Neural cell (in vitro differentiated cells): ENCODE data around the gene SFN. TPM values are rescaled to one million over a fixed set of nuclear protein-coding genes. Genes with fewer than 3 reads are reported as not detected.

ENCODE experiments used
- H2AFZ ChIP-seq: fragments of 200-600, 300-800 bp; sonication (generic), shearing (Covaris generic); 2 replicates; pipeline ENCODE4 v1.6.0; 2014; ENCODE audit warnings: low read depth, mild to moderate bottlenecking, antibody characterized with exemption, low read length, moderate library complexity
- H3F3A ChIP-seq: fragments of 200-600 bp; shearing (Covaris generic); 2 replicates; pipeline ENCODE4 v1.6.1; 2016; ENCODE audit warnings: mild to moderate bottlenecking, moderate library complexity, mixed read lengths, antibody characterized with exemption, low read length; ENCODE audit not compliant: insufficient read depth, poor library complexity, severe bottlenecking
- H3K27ac ChIP-seq: fragments of 200-600, 300-800 bp; sonication (generic), shearing (Covaris generic); 2 replicates; pipeline ENCODE4 v1.5.1; 2014; ENCODE audit warnings: mild to moderate bottlenecking, low read length, moderate library complexity
- H3K27me3 ChIP-seq: fragments of 300-800, 200-600 bp; sonication (generic), shearing (Covaris generic); 2 replicates; pipeline ENCODE4 v1.6.0; 2014; ENCODE audit warnings: mild to moderate bottlenecking, low read depth, low read length, moderate library complexity; ENCODE audit not compliant: insufficient read depth
- H3K36me3 ChIP-seq: fragments of 300-800, 200-600 bp; sonication (generic), shearing (Covaris generic); 2 replicates; pipeline ENCODE4 v1.5.1; 2014; ENCODE audit warnings: mild to moderate bottlenecking, antibody characterized with exemption, low read length, moderate library complexity; ENCODE audit not compliant: insufficient read depth
- H3K4me2 ChIP-seq: fragments of 300-800, 200-600 bp; sonication (generic), shearing (Covaris generic); 2 replicates; pipeline ENCODE4 v1.6.0; 2014; ENCODE audit warnings: mild to moderate bottlenecking, low read length
- H3K4me3 ChIP-seq: fragments of 300-800, 200-600 bp; sonication (generic), shearing (Covaris generic); 2 replicates; pipeline ENCODE4 v1.5.1; 2014; ENCODE audit warnings: mild to moderate bottlenecking, low read length, moderate library complexity
- H3K79me2 ChIP-seq: fragments of 200-600 bp; shearing (Covaris generic); replicated peaks from 2 replicates; pipeline ENCODE4 v1.6.0; 2014; ENCODE audit warnings: mild to moderate bottlenecking, low read length, moderate library complexity; ENCODE audit not compliant: insufficient read depth
- H3K9ac ChIP-seq: fragments of 300-800, 200-600 bp; sonication (generic), shearing (Covaris generic); 2 replicates; pipeline ENCODE4 v1.6.1; 2016; ENCODE audit warnings: mild to moderate bottlenecking, low read length, mixed read lengths
- H3K9me2 ChIP-seq: fragments of 200-600 bp; shearing (Covaris generic); 2 replicates; pipeline ENCODE4 v1.6.1; 2016; ENCODE audit warnings: mild to moderate bottlenecking, low read length, mixed read lengths; ENCODE audit not compliant: insufficient read depth
- H3K9me3 ChIP-seq: fragments of 200-600, 300-800 bp; sonication (generic), shearing (Covaris generic); 2 replicates; pipeline ENCODE4 v1.6.1; 2016; ENCODE audit warnings: mild to moderate bottlenecking, mixed run types, low read length, moderate library complexity, mixed read lengths
- H4K20me1 ChIP-seq: fragments of 200-600 bp; shearing (Covaris generic); 2 replicates; pipeline ENCODE4 v1.6.1; 2016; ENCODE audit warnings: mild to moderate bottlenecking, mixed run types; ENCODE audit not compliant: insufficient read depth
- CTCF ChIP-seq: fragments of 450-650 bp; IDR thresholded peaks from 2 replicates; pipeline ENCODE4 v1.5.1; 2014; ENCODE audit warnings: antibody characterized with exemption, mild to moderate bottlenecking, moderate library complexity; ENCODE audit not compliant: poor library complexity, severe bottlenecking
- EP300 ChIP-seq: fragments of 450-650 bp; conservative IDR thresholded peaks from 2 replicates; pipeline ENCODE4 v1.6.1; 2014; ENCODE audit warnings: antibody characterized with exemption, mild to moderate bottlenecking, moderate library complexity; ENCODE audit not compliant: poor library complexity, severe bottlenecking
- EZH2 ChIP-seq: fragments of 200-600, 300-800 bp; shearing (Covaris generic), sonication (generic); IDR thresholded peaks from 2 replicates; pipeline ENCODE4 v1.6.1; 2014; ENCODE audit warnings: antibody characterized with exemption, low read length, borderline replicate concordance, mild to moderate bottlenecking; ENCODE audit not compliant: insufficient read depth, poor library complexity, severe bottlenecking
- MXI1 ChIP-seq: fragments of 450-650 bp; conservative IDR thresholded peaks from 2 replicates; pipeline ENCODE4 v1.6.1; 2014; ENCODE audit warnings: antibody characterized with exemption, mild to moderate bottlenecking; ENCODE audit not compliant: poor library complexity, severe bottlenecking
- POLR2AphosphoS5 ChIP-seq: IDR thresholded peaks from 2 replicates; pipeline ENCODE4 v1.6.1; 2012
- RAD21 ChIP-seq: fragments of 450-650 bp; conservative IDR thresholded peaks from 2 replicates; pipeline ENCODE4 v1.6.1; 2014; ENCODE audit warnings: antibody characterized with exemption, mild to moderate bottlenecking, moderate library complexity
- SMC3 ChIP-seq: fragments of 450-650 bp; conservative IDR thresholded peaks from 2 replicates; pipeline ENCODE4 v1.6.1; 2014; ENCODE audit warnings: antibody characterized with exemption, mild to moderate bottlenecking, moderate library complexity; ENCODE audit not compliant: poor library complexity
- TAF1 ChIP-seq: IDR thresholded peaks from 2 replicates; pipeline ENCODE4 v1.6.1; 2012; ENCODE audit warnings: low read depth
- polyA plus RNA-seq: library from polyadenylated mRNA; depleted of rRNA; stranded (reverse); fragments of >200 nt; gene quantifications from 2 replicates; pipeline ENCODE4 v1.2.3, GENCODE V29; 2014
- TF ChIP-seq, protein P1 (sequence below): IDR thresholded peaks from 2 replicates; pipeline ENCODE4 v1.6.1; 2012; ENCODE audit warnings: borderline replicate concordance

The SFN gene
- polyA plus RNA-seq, 1 donor from 2014 or later: 0.25 TPM

GRCh38 chr1:26858160-26858559 is 4.8 kb upstream of the SFN start:
- H3K79me2 ChIP-seq: no peaks in the 10 kb centered on the region
- TF ChIP-seq TAF1 (no peak), RAD21 (no peak), EZH2 (no peak), SMC3 (no peak), MXI1 (no peak), CTCF (no peak), EP300 (no peak)
- TF ChIP-seq, protein P1, sequence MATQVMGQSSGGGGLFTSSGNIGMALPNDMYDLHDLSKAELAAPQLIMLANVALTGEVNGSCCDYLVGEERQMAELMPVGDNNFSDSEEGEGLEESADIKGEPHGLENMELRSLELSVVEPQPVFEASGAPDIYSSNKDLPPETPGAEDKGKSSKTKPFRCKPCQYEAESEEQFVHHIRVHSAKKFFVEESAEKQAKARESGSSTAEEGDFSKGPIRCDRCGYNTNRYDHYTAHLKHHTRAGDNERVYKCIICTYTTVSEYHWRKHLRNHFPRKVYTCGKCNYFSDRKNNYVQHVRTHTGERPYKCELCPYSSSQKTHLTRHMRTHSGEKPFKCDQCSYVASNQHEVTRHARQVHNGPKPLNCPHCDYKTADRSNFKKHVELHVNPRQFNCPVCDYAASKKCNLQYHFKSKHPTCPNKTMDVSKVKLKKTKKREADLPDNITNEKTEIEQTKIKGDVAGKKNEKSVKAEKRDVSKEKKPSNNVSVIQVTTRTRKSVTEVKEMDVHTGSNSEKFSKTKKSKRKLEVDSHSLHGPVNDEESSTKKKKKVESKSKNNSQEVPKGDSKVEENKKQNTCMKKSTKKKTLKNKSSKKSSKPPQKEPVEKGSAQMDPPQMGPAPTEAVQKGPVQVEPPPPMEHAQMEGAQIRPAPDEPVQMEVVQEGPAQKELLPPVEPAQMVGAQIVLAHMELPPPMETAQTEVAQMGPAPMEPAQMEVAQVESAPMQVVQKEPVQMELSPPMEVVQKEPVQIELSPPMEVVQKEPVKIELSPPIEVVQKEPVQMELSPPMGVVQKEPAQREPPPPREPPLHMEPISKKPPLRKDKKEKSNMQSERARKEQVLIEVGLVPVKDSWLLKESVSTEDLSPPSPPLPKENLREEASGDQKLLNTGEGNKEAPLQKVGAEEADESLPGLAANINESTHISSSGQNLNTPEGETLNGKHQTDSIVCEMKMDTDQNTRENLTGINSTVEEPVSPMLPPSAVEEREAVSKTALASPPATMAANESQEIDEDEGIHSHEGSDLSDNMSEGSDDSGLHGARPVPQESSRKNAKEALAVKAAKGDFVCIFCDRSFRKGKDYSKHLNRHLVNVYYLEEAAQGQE: no peak
- H3K9ac ChIP-seq: no peak overlapping the region
- H3K27ac ChIP-seq: no peak overlapping the region
- no peaks in the 10 kb centered on the region for H3K36me3 ChIP-seq
- H4K20me1 ChIP-seq: no peaks in the 10 kb centered on the region
- no peaks in the 10 kb centered on the region for H3K27me3 ChIP-seq
- H3K9me3 ChIP-seq: no peaks in the 10 kb centered on the region
- no peak overlapping the region for H3K4me2 ChIP-seq
- H3K4me3 ChIP-seq: no peak overlapping the region
- no peaks in the 10 kb centered on the region for H3K9me2 ChIP-seq
- no peak overlapping the region for H2AFZ ChIP-seq
- H3F3A ChIP-seq: no peaks in the 10 kb centered on the region

GRCh38 chr1:26858891-26859640 is 3.9 kb upstream of the SFN start:
- Histone ChIP-seq H3K9me3 (no peaks in the 10 kb centered on the region), H3K36me3 (no peaks in the 10 kb centered on the region), H3K27me3 (no peaks in the 10 kb centered on the region), H3F3A (no peaks in the 10 kb centered on the region), H3K79me2 (no peaks in the 10 kb centered on the region), H4K20me1 (no peaks in the 10 kb centered on the region), H3K9ac (no peak overlapping the region), H3K4me2 (no peak overlapping the region), H3K9me2 (no peaks in the 10 kb centered on the region), H3K4me3 (no peak overlapping the region), H3K27ac (no peak overlapping the region), H2AFZ (no peak overlapping the region)
- TF ChIP-seq POLR2AphosphoS5 (no peak), CTCF (no peak), SMC3 (no peak), RAD21 (no peak), EZH2 (no peak), MXI1 (no peak), EP300 (no peak), TAF1 (no peak)
- TF ChIP-seq, protein P1: no peak
